Astrocyte of the spinal cord (primary cell): Measurements from ENCODE around the gene TMEM258.

Experiments used
- DNase-seq: peaks from one replicate; pipeline ENCODE4 v3.0.0; 2011; ENCODE audit warnings: low read depth, low spot score
- H3K4me3 ChIP-seq: 2 replicates; pipeline ENCODE4 v1.5.1; 2011; ENCODE audit warnings: low read depth, mild to moderate bottlenecking, low read length, moderate library complexity
- CTCF ChIP-seq: IDR thresholded peaks from 2 replicates; pipeline ENCODE4 v1.5.1; 2012; ENCODE audit warnings: low read depth, mild to moderate bottlenecking, low read length, inconsistent platforms
- in situ Hi-C: cut with HindIII; loops from 2 replicates; pipeline ENCODE4 v1.10.0; 2017; ENCODE audit warnings: low sequenced_read_pairs

The TMEM258 gene

GRCh38 chr11:61787928-61788491, 4.4 kb downstream of the TMEM258 start:
- in situ Hi-C loops = no loop called here
- peak; percentile 70 for TF ChIP-seq CTCF
- peak; percentile 65 for DNase-seq
- no peak overlapping the region for H3K4me3 ChIP-seq

GRCh38 chr11:61785837-61786402, 6.5 kb downstream of the TMEM258 start:
- DNase-seq = no peak
- no peak overlapping the region for H3K4me3 ChIP-seq
- TF ChIP-seq CTCF = no peak
- in situ Hi-C loops = no loop called here

GRCh38 chr11:61784506-61784805, 7.9 kb downstream of the TMEM258 start:
- H3K4me3 ChIP-seq = no peak overlapping the region
- DNase-seq = no peak
- in situ Hi-C loops = no loop called here

GRCh38 chr11:61783717-61784505, 8.5 kb downstream of the TMEM258 start:
- in situ Hi-C loops = no loop called here
- DNase-seq = peak; percentile 84
- no peak for TF ChIP-seq CTCF

More at GRCh38 chr11:61784506-61784805, 7.9 kb downstream of the TMEM258 start:
- no peak for TF ChIP-seq CTCF

GRCh38 chr11:61782841-61783240, 9.6 kb downstream of the TMEM258 start:
- no peak for DNase-seq
- no peak overlapping the region for H3K4me3 ChIP-seq
- in situ Hi-C loops = no loop called here
- TF ChIP-seq CTCF = no peak

More at GRCh38 chr11:61783717-61784505, 8.5 kb downstream of the TMEM258 start:
- H3K4me3 ChIP-seq = no peak overlapping the region

GRCh38 chr11:61782299-61782698, 10.1 kb downstream of the TMEM258 start:
- TF ChIP-seq CTCF = no peak
- in situ Hi-C loops = no loop called here

More at GRCh38 chr11:61782299-61782698, 10.1 kb downstream of the TMEM258 start:
- DNase-seq = no peak
- H3K4me3 ChIP-seq = no peak overlapping the region
